Measurements from ENCODE around the gene BAIAP3.

GRCh38 chr16:1295465-1295864 is 38.0 kb upstream of the BAIAP3 start:
- TF ChIP-seq CTCF (IDR thresholded peaks at IDR 0.05; ENCODE audit: extremely low read depth in 1 of 2, insufficient read depth in 1 of 2, low read depth in 1 of 2, low read length in 2 of 2) (no peak), EZH2 (IDR thresholded peaks at IDR 0.05; ENCODE audit: borderline replicate concordance, low read depth, low read length, severe bottlenecking) (no peak), POLR2AphosphoS5 (IDR thresholded peaks at IDR 0.05; ENCODE audit: insufficient read depth, low read depth, low read length) (no peak), POLR2A (IDR thresholded peaks at IDR 0.05; ENCODE audit: low read depth, low read length) (no peak), MAX (IDR thresholded peaks at IDR 0.05; ENCODE audit: insufficient read depth, insufficient read length) (no peak), FOS (IDR thresholded peaks at IDR 0.05; ENCODE audit: borderline replicate concordance, insufficient read depth, low read length) (no peak)
